ENCODE data around the gene ATP12A. TPM values are rescaled to one million over a fixed set of nuclear protein-coding genes. Genes with fewer than 3 reads are reported as not detected.

ATP12A gene
- total RNA-seq, 1 experiment from 2014 or later = 0.48 TPM

GRCh38 chr13:24680921-24681604 lies 855 bp downstream of the ATP12A start:
- DNase-seq (ENCODE audit: low read depth, low spot score) = no peak
- in situ Hi-C loops (cut with HindIII; ENCODE audit: low pct_unique_long_range_greater_than_20kb, low sequenced_read_pairs) = no loop called here

- in situ Hi-C loops (cut with HindIII; ENCODE audit: low pct_unique_long_range_greater_than_20kb, low sequenced_read_pairs) = no loop called here
- DNase-seq (ENCODE audit: low read depth, low spot score) = no peak
These were observed 1.7 kb downstream of the ATP12A start for GRCh38 chr13:24681930-24682329.

GRCh38 chr13:24682353-24682752 lies 2.1 kb downstream of the ATP12A start:
- in situ Hi-C loops (cut with HindIII; ENCODE audit: low pct_unique_long_range_greater_than_20kb, low sequenced_read_pairs) = no loop called here
- no peak for DNase-seq (ENCODE audit: low read depth, low spot score)

- DNase-seq (ENCODE audit: low read depth, low spot score) = peak; percentile 1
These were observed 3.1 kb downstream of the ATP12A start for GRCh38 chr13:24683351-24683750.

GRCh38 chr13:24683838-24684599 lies 3.8 kb downstream of the ATP12A start:
- DNase-seq (ENCODE audit: low read depth, low spot score) = peak; percentile 82
- in situ Hi-C loops (cut with HindIII; ENCODE audit: low pct_unique_long_range_greater_than_20kb, low sequenced_read_pairs) = no loop called here

More at GRCh38 chr13:24683351-24683750, 3.1 kb downstream of the ATP12A start:
- in situ Hi-C loops (cut with HindIII; ENCODE audit: low pct_unique_long_range_greater_than_20kb, low sequenced_read_pairs) = no loop called here

GRCh38 chr13:24684600-24684998 lies 4.4 kb downstream of the ATP12A start:
- in situ Hi-C loops (cut with HindIII; ENCODE audit: low pct_unique_long_range_greater_than_20kb, low sequenced_read_pairs) = no loop called here
- DNase-seq (ENCODE audit: low read depth, low spot score) = peak; percentile 91

- in situ Hi-C loops (cut with HindIII; ENCODE audit: low pct_unique_long_range_greater_than_20kb, low sequenced_read_pairs) = no loop called here
These were observed 5.1 kb downstream of the ATP12A start for GRCh38 chr13:24685314-24685713.

GRCh38 chr13:24687611-24688010 lies 7.4 kb downstream of the ATP12A start:
- DNase-seq (ENCODE audit: low read depth, low spot score) = no peak
- in situ Hi-C loops (cut with HindIII; ENCODE audit: low pct_unique_long_range_greater_than_20kb, low sequenced_read_pairs) = no loop called here

More at GRCh38 chr13:24685314-24685713, 5.1 kb downstream of the ATP12A start:
- DNase-seq (ENCODE audit: low read depth, low spot score) = no peak

- in situ Hi-C loops (cut with HindIII; ENCODE audit: low pct_unique_long_range_greater_than_20kb, low sequenced_read_pairs) = no loop called here
- no peak for DNase-seq (ENCODE audit: low read depth, low spot score)
These were observed 7.9 kb downstream of the ATP12A start for GRCh38 chr13:24688111-24688510.

GRCh38 chr13:24688950-24689349 lies 8.7 kb downstream of the ATP12A start:
- in situ Hi-C loops (cut with HindIII; ENCODE audit: low pct_unique_long_range_greater_than_20kb, low sequenced_read_pairs) = no loop called here
- DNase-seq (ENCODE audit: low read depth, low spot score) = no peak

GRCh38 chr13:24691381-24691780 lies 11.2 kb downstream of the ATP12A start:
- DNase-seq (ENCODE audit: low read depth, low spot score) = no peak
- in situ Hi-C loops (cut with HindIII; ENCODE audit: low pct_unique_long_range_greater_than_20kb, low sequenced_read_pairs) = no loop called here

GRCh38 chr13:24692561-24692960 lies 12.4 kb downstream of the ATP12A start:
- no peak for DNase-seq (ENCODE audit: low read depth, low spot score)
- in situ Hi-C loops (cut with HindIII; ENCODE audit: low pct_unique_long_range_greater_than_20kb, low sequenced_read_pairs) = no loop called here

GRCh38 chr13:24693862-24694471 lies 13.8 kb downstream of the ATP12A start:
- in situ Hi-C loops (cut with HindIII; ENCODE audit: low pct_unique_long_range_greater_than_20kb, low sequenced_read_pairs) = no loop called here
- DNase-seq (ENCODE audit: low read depth, low spot score) = peak; percentile 89

GRCh38 chr13:24694907-24695306 lies 14.7 kb downstream of the ATP12A start:
- no peak for DNase-seq (ENCODE audit: low read depth, low spot score)

GRCh38 chr13:24698686-24699085 lies 18.5 kb downstream of the ATP12A start:
- in situ Hi-C loops (cut with HindIII; ENCODE audit: low pct_unique_long_range_greater_than_20kb, low sequenced_read_pairs) = no loop called here

More at GRCh38 chr13:24694907-24695306, 14.7 kb downstream of the ATP12A start:
- in situ Hi-C loops (cut with HindIII; ENCODE audit: low pct_unique_long_range_greater_than_20kb, low sequenced_read_pairs) = no loop called here

GRCh38 chr13:24699541-24699940 lies 19.3 kb downstream of the ATP12A start:
- in situ Hi-C loops (cut with HindIII; ENCODE audit: low pct_unique_long_range_greater_than_20kb, low sequenced_read_pairs) = no loop called here
- DNase-seq (ENCODE audit: low read depth, low spot score) = no peak

More at GRCh38 chr13:24698686-24699085, 18.5 kb downstream of the ATP12A start:
- no peak for DNase-seq (ENCODE audit: low read depth, low spot score)

GRCh38 chr13:24700539-24700938 lies 20.3 kb downstream of the ATP12A start:
- no peak for DNase-seq (ENCODE audit: low read depth, low spot score)
- in situ Hi-C loops (cut with HindIII; ENCODE audit: low pct_unique_long_range_greater_than_20kb, low sequenced_read_pairs) = no loop called here

GRCh38 chr13:24706886-24707585 lies 26.8 kb downstream of the ATP12A start:
- in situ Hi-C loops (cut with HindIII; ENCODE audit: low pct_unique_long_range_greater_than_20kb, low sequenced_read_pairs) = no loop called here
- DNase-seq (ENCODE audit: low read depth, low spot score) = no peak

Measured in SK-MEL-5 (cell line).